ENCODE results near the gene HECA.

- no peak for TF ChIP-seq EZH2 (IDR thresholded peaks at IDR 0.05; ENCODE audit: borderline replicate concordance, low read length)
- TF ChIP-seq, protein P1, sequence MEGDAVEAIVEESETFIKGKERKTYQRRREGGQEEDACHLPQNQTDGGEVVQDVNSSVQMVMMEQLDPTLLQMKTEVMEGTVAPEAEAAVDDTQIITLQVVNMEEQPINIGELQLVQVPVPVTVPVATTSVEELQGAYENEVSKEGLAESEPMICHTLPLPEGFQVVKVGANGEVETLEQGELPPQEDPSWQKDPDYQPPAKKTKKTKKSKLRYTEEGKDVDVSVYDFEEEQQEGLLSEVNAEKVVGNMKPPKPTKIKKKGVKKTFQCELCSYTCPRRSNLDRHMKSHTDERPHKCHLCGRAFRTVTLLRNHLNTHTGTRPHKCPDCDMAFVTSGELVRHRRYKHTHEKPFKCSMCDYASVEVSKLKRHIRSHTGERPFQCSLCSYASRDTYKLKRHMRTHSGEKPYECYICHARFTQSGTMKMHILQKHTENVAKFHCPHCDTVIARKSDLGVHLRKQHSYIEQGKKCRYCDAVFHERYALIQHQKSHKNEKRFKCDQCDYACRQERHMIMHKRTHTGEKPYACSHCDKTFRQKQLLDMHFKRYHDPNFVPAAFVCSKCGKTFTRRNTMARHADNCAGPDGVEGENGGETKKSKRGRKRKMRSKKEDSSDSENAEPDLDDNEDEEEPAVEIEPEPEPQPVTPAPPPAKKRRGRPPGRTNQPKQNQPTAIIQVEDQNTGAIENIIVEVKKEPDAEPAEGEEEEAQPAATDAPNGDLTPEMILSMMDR (conservative IDR thresholded peaks at IDR 0.05 in 1 of 2, IDR thresholded peaks at IDR 0.05 in 1 of 2; ENCODE audit: extremely low read depth in 1 of 2, insufficient read depth in 1 of 2, low read depth in 1 of 2, low read length in 2 of 2), result no peak
Observed at GRCh38 chr6:139129284-139129683, 5.6 kb upstream of the HECA start.

Measured in mammary epithelial cell (primary cell).